Skeletal muscle satellite cell (primary cell): ENCODE data around the gene NFE2L1.
A peak's percentile ranks its signal among the peaks of the same experiment; 100 is the strongest.

ENCODE experiments used
- H3K27me3 ChIP-seq: 2 replicates; pipeline ENCODE4 v1.7.0; 2013; ENCODE audit warnings: low read length; ENCODE audit not compliant: control insufficient read depth, insufficient read depth
- H3K36me3 ChIP-seq: 2 replicates; pipeline ENCODE4 v1.7.0; 2013; ENCODE audit warnings: mild to moderate bottlenecking, control low read depth, low read length; ENCODE audit not compliant: insufficient read depth
- H3K4me1 ChIP-seq: 2 replicates; pipeline ENCODE4 v1.7.0; 2013; ENCODE audit warnings: low read length; ENCODE audit not compliant: control insufficient read depth, insufficient read depth
- H3K4me2 ChIP-seq: 2 replicates; pipeline ENCODE4 v1.7.0; 2013; ENCODE audit warnings: mild to moderate bottlenecking, low read length
- H3K4me3 ChIP-seq: 2 replicates; pipeline ENCODE4 v1.7.0; 2013; ENCODE audit warnings: low read length
- H3K9ac ChIP-seq: 2 replicates; pipeline ENCODE4 v1.7.0; 2013; ENCODE audit warnings: mild to moderate bottlenecking, low read depth, low read length, moderate library complexity
- H3K9me3 ChIP-seq: replicated peaks from 2 replicates; pipeline ENCODE4 v1.7.0; 2013; ENCODE audit warnings: mild to moderate bottlenecking, control low read depth, low read length

NFE2L1 gene

DNA sequence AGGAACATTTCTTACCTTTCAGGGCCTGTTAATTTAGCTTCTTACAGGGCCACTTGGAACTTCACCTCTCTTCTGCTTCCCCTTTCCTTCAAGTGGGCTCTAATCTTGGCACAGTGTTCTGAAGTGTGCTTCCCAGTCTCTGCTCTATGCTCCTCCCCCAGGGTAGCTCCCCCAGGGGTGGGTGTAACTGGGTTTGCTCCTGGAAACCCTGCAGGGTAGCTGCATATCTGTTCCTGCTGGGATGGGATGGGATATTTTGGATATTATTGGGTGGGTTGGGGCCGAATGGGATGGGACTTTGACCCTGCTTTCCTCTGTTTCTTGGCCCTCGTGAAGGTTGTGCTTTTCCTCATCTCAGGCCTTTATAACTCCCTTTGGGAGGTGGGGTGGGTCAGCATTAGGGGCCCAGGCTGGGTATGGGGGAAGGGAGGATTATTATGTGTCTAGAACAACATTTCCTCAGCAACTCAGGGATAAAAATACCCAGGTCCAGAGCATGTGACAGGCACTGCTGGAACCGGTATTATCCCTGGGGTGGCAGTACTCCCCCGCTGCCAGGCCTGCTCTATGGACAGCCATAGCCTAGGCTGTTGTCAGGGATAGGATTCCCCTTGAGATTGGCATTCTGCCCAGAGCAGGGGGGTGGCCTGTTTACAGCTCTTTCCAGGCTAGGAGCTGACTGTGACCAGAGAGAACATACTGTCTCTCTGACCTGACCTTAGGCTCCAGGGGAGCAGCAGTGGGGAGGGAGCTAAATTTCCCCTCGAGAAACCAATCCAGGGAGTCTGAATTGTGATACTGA is 5.0 kb downstream of the NFE2L1 start:
- Histone ChIP-seq H3K9me3 (no peaks in the 10 kb centered on the region), H3K9ac (peak overlapping the region; percentile 93), H3K4me1 (peaks cover 63% of the 10 kb centered on the region), H3K27me3 (no peaks in the 10 kb centered on the region), H3K4me3 (peak overlapping the region; percentile 56), H3K4me2 (peak overlapping the region; percentile 85), H3K36me3 (peaks cover 47% of the 10 kb centered on the region)

DNA sequence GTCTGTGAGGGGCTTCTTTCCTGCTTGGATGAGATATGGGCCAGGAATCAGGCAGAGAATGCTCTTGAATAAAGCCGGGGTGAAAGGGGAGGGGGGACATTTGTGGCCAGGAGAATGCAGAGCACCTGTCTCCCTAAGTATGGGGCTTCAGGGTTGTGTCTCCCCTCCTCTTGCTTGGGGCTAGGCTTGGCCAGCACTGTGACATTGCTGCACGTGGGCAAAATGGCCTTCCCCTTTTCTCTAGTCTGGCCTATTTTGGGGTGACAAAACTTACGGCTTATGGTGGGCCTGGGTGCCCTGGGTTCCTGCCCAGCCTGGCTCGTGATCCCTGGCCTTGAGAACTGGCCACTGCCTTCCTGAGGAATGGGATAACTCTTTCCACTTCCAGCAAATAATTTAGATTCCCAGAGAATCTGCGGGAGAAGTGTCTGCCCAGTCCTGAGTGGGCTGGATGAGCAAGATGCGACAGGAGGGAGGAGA is 5.6 kb downstream of the NFE2L1 start:
- no peaks in the 10 kb centered on the region for H3K9me3 ChIP-seq
- peaks cover 53% of the 10 kb centered on the region for H3K36me3 ChIP-seq
- H3K4me2 ChIP-seq: peak overlapping the region; percentile 85
- peak overlapping the region; percentile 56 for H3K4me3 ChIP-seq
- no peaks in the 10 kb centered on the region for H3K27me3 ChIP-seq
- peak overlapping the region; percentile 93 for H3K9ac ChIP-seq
- peaks cover 63% of the 10 kb centered on the region for H3K4me1 ChIP-seq

DNA sequence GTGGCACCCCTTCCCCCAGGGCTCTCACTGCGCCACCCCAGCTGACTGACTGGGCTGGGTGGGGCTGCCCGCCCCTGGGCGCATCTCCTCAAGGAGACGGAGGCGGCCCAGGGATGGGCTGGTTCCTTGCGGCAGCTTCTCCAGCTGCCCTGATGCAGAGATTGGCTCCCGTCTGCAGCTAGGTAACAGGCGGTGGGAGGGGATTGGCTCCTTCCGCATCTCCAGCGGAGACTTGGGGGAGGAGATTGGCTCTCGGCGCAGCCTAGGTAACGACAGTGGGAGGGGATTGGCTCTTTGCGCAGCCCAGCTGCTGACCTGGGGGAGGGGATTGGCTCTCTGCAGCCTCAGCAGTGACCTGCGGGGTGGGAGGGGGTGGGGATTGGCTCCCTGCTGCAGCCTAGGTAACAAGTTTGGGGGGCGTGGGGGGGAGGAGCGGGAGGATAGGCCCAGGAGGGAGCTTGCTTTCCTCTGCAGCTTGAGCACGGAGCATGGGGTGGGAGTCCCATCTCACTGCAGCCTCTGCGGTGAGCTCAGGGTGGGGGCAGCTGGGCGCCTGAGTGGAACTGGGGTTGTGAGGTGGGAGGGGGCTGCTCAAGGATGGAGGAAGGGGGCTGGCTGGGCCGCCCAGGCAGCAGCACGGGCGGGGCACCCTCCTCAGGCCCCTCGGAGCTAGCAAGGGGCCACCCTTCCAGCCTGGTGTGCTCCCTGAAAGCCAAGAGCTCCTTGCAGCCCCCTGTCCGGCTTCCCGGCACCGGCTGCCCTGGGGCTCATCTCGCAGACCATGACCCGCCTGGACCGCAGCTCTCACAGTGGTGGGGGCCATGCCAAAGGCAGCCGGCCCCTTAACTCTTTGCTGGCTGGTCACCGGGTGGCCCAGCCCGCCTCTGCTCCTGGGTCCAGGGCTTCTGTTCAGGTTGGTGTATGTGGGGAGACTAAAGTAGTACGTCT is 6.4 kb downstream of the NFE2L1 start:
- H3K36me3 ChIP-seq: peaks cover 60% of the 10 kb centered on the region

DNA sequence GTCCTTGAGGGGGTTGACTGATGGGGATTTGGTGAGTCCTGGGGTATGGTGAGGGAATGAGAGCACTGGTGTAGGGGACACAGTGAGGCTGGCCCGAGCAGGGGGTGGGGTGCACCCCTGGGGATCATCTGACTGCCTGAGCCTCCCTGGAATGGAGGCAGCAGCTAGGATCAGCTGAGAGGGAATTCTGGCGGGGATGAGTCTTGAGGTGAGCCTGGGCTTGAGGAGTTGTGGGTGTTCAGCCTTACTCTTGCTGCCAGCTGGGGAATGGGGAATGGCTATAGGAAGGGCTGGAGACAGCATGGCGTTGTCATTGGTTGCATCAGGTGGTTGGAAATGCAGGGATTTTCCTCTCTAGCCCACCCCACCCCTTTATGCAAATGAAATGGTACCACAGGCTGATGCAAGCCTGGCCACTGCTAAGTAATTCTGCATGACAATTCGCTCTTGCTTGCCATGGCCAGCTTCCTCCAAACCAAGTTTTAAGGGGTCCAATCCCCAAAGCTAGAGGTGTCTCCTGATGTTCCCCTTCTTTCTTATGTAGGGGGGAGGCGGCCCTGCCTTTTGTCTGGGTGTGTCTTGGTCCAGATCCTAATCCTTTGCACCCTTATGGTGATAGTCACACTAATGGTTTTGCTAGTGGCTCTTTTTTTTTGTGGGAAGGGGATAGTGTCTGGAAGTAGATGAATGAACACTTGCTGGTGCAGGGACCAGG is 7.5 kb downstream of the NFE2L1 start:
- no peak overlapping the region for H3K4me3 ChIP-seq
- no peaks in the 10 kb centered on the region for H3K27me3 ChIP-seq
- H3K9ac ChIP-seq: peak overlapping the region; percentile 7
- H3K36me3 ChIP-seq: peaks cover 70% of the 10 kb centered on the region
- no peaks in the 10 kb centered on the region for H3K9me3 ChIP-seq
- peak overlapping the region; percentile 45 for H3K4me2 ChIP-seq
- H3K4me1 ChIP-seq: peaks cover 54% of the 10 kb centered on the region

More for the DNA sequence above, 6.4 kb downstream of the NFE2L1 start:
- peak overlapping the region; percentile 85 for H3K4me2 ChIP-seq
- H3K9ac ChIP-seq: peak overlapping the region; percentile 93
- H3K4me3 ChIP-seq: peak overlapping the region; percentile 56
- peaks cover 63% of the 10 kb centered on the region for H3K4me1 ChIP-seq
- no peaks in the 10 kb centered on the region for H3K9me3 ChIP-seq
- no peaks in the 10 kb centered on the region for H3K27me3 ChIP-seq

DNA sequence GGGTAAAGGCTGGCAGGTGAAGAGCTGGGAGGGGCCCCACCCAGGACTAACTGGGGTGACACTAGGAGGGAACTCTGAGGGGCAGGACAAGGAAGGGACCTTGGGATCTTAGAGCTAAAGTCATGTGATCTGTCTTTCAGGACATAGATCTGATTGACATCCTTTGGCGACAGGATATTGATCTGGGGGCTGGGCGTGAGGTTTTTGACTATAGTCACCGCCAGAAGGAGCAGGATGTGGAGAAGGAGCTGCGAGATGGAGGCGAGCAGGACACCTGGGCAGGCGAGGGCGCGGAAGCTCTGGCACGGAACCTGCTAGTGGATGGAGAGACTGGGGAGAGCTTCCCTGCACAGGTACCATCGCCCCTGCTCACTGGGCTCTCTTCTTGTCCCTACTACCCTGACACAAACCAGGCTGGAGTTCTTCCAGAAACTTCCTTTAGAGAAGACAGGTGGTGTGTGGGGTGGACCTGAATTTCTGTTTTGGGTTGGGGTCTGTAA is 8.1 kb downstream of the NFE2L1 start:
- H3K4me1 ChIP-seq: peaks cover 48% of the 10 kb centered on the region
- peak overlapping the region; percentile 7 for H3K9ac ChIP-seq
- H3K9me3 ChIP-seq: no peaks in the 10 kb centered on the region
- H3K4me3 ChIP-seq: no peak overlapping the region
- H3K36me3 ChIP-seq: peaks cover 66% of the 10 kb centered on the region
- no peak overlapping the region for H3K4me2 ChIP-seq
- no peaks in the 10 kb centered on the region for H3K27me3 ChIP-seq

DNA sequence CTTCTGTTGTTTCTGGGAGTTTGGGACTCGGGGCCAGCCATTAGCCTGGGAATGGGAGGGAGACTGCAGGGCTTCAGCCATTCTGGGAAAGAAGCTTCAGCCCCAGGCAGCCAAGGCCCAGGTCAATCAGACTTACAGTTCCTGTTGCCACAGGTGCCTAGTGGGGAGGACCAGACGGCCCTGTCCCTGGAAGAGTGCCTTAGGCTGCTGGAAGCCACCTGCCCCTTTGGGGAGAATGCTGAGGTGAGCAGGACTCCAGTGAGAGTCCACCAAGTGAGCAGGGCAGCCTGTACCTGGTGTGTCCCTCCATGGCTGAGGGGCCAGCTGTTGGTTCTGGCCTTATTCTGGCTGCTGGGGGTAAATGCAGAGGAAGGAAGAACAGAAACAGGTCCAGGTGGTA is 8.7 kb downstream of the NFE2L1 start:
- no peaks in the 10 kb centered on the region for H3K9me3 ChIP-seq
- no peak overlapping the region for H3K4me2 ChIP-seq
- peaks cover 70% of the 10 kb centered on the region for H3K36me3 ChIP-seq
- no peaks in the 10 kb centered on the region for H3K27me3 ChIP-seq
- H3K9ac ChIP-seq: no peak overlapping the region
- no peak overlapping the region for H3K4me3 ChIP-seq
- H3K4me1 ChIP-seq: peaks cover 48% of the 10 kb centered on the region

DNA sequence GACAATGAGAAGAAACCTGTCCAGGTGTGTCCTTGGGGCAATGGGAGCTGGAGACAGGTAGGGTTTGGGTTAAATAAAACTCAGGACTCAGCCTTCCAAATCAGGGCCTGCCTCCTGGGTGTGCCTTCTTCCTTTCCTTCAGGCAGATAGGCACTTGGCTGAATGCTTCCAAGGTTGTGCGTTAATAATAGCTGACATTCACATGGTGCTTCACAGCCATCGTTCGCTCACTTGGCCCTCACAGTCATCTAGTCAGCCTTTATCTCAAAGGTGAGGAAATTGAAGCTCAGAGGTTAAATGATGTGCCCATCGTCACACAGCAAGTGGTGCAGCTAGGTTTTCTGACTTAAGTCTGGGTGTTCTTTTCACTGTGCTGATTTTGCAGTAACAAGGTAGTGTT is 9.5 kb downstream of the NFE2L1 start:
- Histone ChIP-seq H3K36me3 (peaks cover 71% of the 10 kb centered on the region), H3K4me1 (peaks cover 40% of the 10 kb centered on the region), H3K9ac (no peak overlapping the region), H3K4me2 (no peak overlapping the region), H3K9me3 (no peaks in the 10 kb centered on the region), H3K4me3 (no peak overlapping the region), H3K27me3 (no peaks in the 10 kb centered on the region)

DNA sequence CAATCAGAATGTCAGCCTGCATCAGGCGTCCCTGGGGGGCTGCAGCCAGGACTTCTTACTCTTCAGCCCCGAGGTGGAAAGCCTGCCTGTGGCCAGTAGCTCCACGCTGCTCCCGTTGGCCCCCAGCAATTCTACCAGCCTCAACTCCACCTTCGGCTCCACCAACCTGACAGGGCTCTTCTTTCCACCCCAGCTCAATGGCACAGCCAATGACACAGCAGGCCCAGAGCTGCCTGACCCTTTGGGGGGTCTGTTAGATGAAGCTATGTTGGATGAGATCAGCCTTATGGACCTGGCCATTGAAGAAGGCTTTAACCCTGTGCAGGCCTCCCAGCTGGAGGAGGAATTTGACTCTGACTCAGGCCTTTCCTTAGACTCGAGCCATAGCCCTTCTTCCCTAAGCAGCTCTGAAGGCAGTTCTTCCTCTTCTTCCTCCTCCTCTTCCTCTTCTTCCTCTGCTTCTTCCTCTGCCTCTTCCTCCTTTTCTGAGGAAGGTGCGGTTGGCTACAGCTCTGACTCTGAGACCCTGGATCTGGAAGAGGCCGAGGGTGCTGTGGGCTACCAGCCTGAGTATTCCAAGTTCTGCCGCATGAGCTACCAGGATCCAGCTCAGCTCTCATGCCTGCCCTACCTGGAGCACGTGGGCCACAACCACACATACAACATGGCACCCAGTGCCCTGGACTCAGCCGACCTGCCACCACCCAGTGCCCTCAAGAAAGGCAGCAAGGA is 10.4 kb downstream of the NFE2L1 start:
- no peaks in the 10 kb centered on the region for H3K27me3 ChIP-seq
- H3K4me3 ChIP-seq: no peak overlapping the region
- H3K4me2 ChIP-seq: no peak overlapping the region
- no peak overlapping the region for H3K9ac ChIP-seq
- peaks cover 74% of the 10 kb centered on the region for H3K36me3 ChIP-seq
- H3K9me3 ChIP-seq: no peaks in the 10 kb centered on the region
- peaks cover 31% of the 10 kb centered on the region for H3K4me1 ChIP-seq

DNA sequence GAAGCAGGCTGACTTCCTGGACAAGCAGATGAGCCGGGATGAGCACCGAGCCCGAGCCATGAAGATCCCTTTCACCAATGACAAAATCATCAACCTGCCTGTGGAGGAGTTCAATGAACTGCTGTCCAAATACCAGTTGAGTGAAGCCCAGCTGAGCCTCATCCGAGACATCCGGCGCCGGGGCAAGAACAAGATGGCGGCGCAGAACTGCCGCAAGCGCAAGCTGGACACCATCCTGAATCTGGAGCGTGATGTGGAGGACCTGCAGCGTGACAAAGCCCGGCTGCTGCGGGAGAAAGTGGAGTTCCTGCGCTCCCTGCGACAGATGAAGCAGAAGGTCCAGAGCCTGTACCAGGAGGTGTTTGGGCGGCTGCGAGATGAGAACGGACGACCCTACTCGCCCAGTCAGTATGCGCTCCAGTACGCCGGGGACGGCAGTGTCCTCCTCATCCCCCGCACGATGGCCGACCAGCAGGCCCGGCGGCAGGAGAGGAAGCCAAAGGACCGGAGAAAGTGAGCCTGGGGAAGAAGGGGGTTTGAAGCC is 11.0 kb downstream of the NFE2L1 start:
- no peaks in the 10 kb centered on the region for H3K9me3 ChIP-seq
- peaks cover 25% of the 10 kb centered on the region for H3K4me1 ChIP-seq
- no peak overlapping the region for H3K9ac ChIP-seq
- H3K4me2 ChIP-seq: no peak overlapping the region
- no peaks in the 10 kb centered on the region for H3K27me3 ChIP-seq
- H3K36me3 ChIP-seq: peaks cover 76% of the 10 kb centered on the region
- H3K4me3 ChIP-seq: no peak overlapping the region

DNA sequence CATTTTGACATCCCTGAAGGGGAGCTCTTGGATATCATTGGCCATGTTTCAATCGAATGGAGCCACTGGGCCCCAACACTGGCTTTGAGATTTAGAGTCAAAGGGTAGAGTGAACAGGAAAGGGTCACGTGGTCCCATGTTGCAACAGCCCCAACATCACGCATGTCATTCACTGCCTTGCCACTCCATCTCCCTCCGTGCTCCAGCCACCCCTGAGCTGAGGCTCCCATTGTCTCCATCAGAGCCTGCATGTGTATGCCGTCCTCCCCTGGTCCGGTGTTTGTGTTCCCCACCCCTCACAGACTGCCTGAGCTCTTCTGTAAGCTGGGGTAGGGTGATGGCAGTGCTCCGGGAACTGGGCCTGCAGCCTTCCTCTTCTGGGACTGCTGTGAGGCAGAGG is 12.1 kb downstream of the NFE2L1 start:
- H3K36me3 ChIP-seq: peaks cover 83% of the 10 kb centered on the region
- H3K4me1 ChIP-seq: peaks cover 21% of the 10 kb centered on the region
- H3K9me3 ChIP-seq: no peaks in the 10 kb centered on the region
- H3K27me3 ChIP-seq: no peaks in the 10 kb centered on the region
- H3K4me3 ChIP-seq: no peak overlapping the region
- H3K9ac ChIP-seq: no peak overlapping the region
- no peak overlapping the region for H3K4me2 ChIP-seq
